Natural killer cell treated with Interleukin-12 subunit alpha and Interleukin-12 subunit beta and Interleukin-15 and Interleukin-18, amount 100 ng/mL, for 72 hours (primary cell): ENCODE results near the gene SNF8. TPM values are rescaled to one million over a fixed set of nuclear protein-coding genes. Genes with fewer than 3 reads are reported as not detected.

Experiments
- ATAC-seq, 2 donors: fragments of 150-1000 bp; cut with Tn5 transposase in 1 of 2; sonication (Bioruptor Pico), chemical (Tn5 transposase) in 1 of 2; 2 replicates each; pipeline ENCODE4 v1.10.0; 2021
- DNase-seq: peaks from one replicate; pipeline ENCODE4 v3.0.0; 2022; ENCODE audit warnings: low spot score
- H3K27ac Mint-ChIP-seq, 2 donors: 1 replicate in 1 of 2; 2 replicates in 1 of 2; pipeline ENCODE4 v1.8.0; 2022; ENCODE audit warnings: mixed read lengths in 2 of 2, mild to moderate bottlenecking in 1 of 2, moderate library complexity in 1 of 2
- H3K27me3 Mint-ChIP-seq, 2 donors: 1 replicate in 1 of 2; 2 replicates in 1 of 2; pipeline ENCODE4 v1.8.0; 2022; ENCODE audit warnings: mixed read lengths in 2 of 2
- H3K36me3 Mint-ChIP-seq: one replicate; pipeline ENCODE4 v1.8.0; 2022; ENCODE audit warnings: mixed read lengths
- H3K4me1 Mint-ChIP-seq, 2 donors: 1 replicate in 1 of 2; 2 replicates in 1 of 2; pipeline ENCODE4 v1.8.0; 2022; ENCODE audit warnings: low read depth in 2 of 2, mixed read lengths in 2 of 2, mild to moderate bottlenecking in 1 of 2
- H3K4me3 Mint-ChIP-seq: one replicate; pipeline ENCODE4 v1.8.0; 2022; ENCODE audit warnings: mixed read lengths
- H3K9me3 Mint-ChIP-seq: 2 replicates; pipeline ENCODE4 v1.8.0; 2022; ENCODE audit warnings: mixed read lengths
- total RNA-seq, 2 donors: library from RNA; stranded (reverse); gene quantifications; one replicate each; pipeline ENCODE4 v1.2.3, GENCODE V29; 2022

Gene SNF8, protein sequence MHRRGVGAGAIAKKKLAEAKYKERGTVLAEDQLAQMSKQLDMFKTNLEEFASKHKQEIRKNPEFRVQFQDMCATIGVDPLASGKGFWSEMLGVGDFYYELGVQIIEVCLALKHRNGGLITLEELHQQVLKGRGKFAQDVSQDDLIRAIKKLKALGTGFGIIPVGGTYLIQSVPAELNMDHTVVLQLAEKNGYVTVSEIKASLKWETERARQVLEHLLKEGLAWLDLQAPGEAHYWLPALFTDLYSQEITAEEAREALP
- 100 to 1,000 TPM; 116 to 148 TPM for total RNA-seq

- no peaks in the 10 kb centered on the region for H3K9me3 Mint-ChIP-seq
- H3K4me3 Mint-ChIP-seq, result peak within 1 kb of the TSS; percentile 98
- H3K27ac Mint-ChIP-seq, result peak within 1 kb of the TSS; percentile 95 to 96
- ATAC-seq (peak; percentile 96 to 98), DNase-seq (peak; percentile 94)
- peaks cover 10% of the 10 kb centered on the region for H3K36me3 Mint-ChIP-seq
- H3K27me3 Mint-ChIP-seq, result peaks cover 0 to 2% of the 10 kb centered on the region in 2 donors
- peaks cover 3 to 17% of the 10 kb centered on the region in 2 donors for H3K4me1 Mint-ChIP-seq
Observed at GRCh38 chr17:48944515-48945260, at the start of gene SNF8. Gene SNF8, minus strand, starts transcription at chr17:48944842. Its CDS starts 108 bp downstream, at chr17:48944734.

DNA sequence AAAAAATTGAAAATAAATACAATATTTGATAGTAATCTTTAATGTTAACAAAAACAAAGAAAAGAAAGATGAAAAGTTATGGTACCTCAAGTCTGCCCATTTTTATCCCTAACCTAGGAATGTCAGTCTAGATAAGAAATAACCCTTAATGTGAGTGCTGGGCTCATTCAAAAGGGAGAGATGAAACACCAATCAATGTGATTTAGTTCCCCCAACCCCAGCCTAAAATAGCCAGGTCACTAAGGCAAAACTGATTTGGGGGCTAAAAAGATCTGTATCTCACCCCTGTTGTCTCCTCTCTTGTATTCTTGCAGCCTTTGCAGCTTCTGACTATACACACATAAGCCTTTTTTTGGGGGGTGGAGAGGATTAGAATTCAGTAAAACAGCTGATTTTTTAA, 49.3 kb upstream of the SNF8 start:
- Mint-ChIP-seq H3K36me3 (no peaks in the 10 kb centered on the region), H3K4me3 (no peak overlapping the region), H3K27ac (no peak overlapping the region), H3K9me3 (no peaks in the 10 kb centered on the region), H3K4me1 (peaks cover 13 to 19% of the 10 kb centered on the region in 2 donors), H3K27me3 (peaks cover 41 to 78% of the 10 kb centered on the region in 2 donors)
- DNase-seq, result no peak
- no peak for ATAC-seq

GRCh38 chr17:48993305-48993704, 48.7 kb upstream of the SNF8 start:
- ATAC-seq (no peak), DNase-seq (no peak)
- Mint-ChIP-seq H3K27ac (no peak overlapping the region), H3K4me1 (peaks cover 13 to 15% of the 10 kb centered on the region in 2 donors), H3K4me3 (no peak overlapping the region), H3K36me3 (no peaks in the 10 kb centered on the region), H3K9me3 (no peaks in the 10 kb centered on the region), H3K27me3 (peaks cover 37 to 72% of the 10 kb centered on the region in 2 donors)

GRCh38 chr17:48992444-48992843, 47.8 kb upstream of the SNF8 start:
- H3K27me3 Mint-ChIP-seq, result peaks cover 38 to 75% of the 10 kb centered on the region in 2 donors
- H3K36me3 Mint-ChIP-seq, result no peaks in the 10 kb centered on the region
- DNase-seq, result no peak
- no peaks in the 10 kb centered on the region for H3K9me3 Mint-ChIP-seq
- peaks cover 12 to 13% of the 10 kb centered on the region in 2 donors for H3K4me1 Mint-ChIP-seq
- no peak overlapping the region for H3K27ac Mint-ChIP-seq
- H3K4me3 Mint-ChIP-seq, result no peak overlapping the region
- no peak for ATAC-seq

- Mint-ChIP-seq H3K27me3 (peaks cover 30 to 67% of the 10 kb centered on the region in 2 donors), H3K4me3 (no peak overlapping the region), H3K9me3 (no peaks in the 10 kb centered on the region), H3K36me3 (no peaks in the 10 kb centered on the region), H3K27ac (no peak overlapping the region), H3K4me1 (peaks cover 0 to 5% of the 10 kb centered on the region in 2 donors)
- ATAC-seq, result no peak
- no peak for DNase-seq
Observed at GRCh38 chr17:48990882-48991357, 46.3 kb upstream of the SNF8 start.

GRCh38 chr17:48989100-48989499, 44.5 kb upstream of the SNF8 start:
- ATAC-seq (no peak), DNase-seq (no peak)
- Mint-ChIP-seq H3K36me3 (no peaks in the 10 kb centered on the region), H3K4me3 (no peak overlapping the region), H3K27me3 (peaks cover 25 to 61% of the 10 kb centered on the region in 2 donors), H3K9me3 (no peaks in the 10 kb centered on the region), H3K4me1 (no peaks in the 10 kb centered on the region), H3K27ac (no peak overlapping the region)

GRCh38 chr17:48985436-48986245, 41.0 kb upstream of the SNF8 start:
- no peak for ATAC-seq

DNA sequence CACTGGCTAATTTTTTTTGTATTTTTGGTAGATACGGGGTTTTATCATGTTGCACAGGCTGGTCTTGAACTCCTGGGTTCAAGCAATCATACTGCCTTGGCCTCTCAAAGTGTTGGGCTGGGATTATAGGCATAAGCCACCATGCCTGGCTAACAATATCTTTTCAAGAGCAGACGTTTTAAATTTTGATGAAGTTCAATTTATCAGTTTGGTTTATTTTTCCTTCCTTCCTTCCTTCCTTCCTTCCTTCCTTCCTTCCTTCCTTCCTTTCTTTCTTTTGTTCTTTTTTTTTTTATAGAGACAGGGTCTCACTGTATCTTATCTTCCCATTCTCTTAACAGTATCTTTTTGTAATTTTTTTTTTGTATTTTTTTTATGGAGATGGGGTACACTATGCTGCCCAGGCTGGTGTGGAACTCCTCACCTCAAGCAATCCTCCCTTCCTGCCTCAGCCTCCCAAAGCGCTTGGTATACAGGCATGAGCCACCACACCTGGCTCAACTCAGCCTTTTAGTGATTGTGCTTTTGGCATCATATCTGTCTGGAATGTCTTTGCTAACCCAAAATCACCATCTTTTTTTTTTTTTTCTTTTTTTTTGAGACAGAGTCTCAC, 37.4 kb upstream of the SNF8 start:
- no peaks in the 10 kb centered on the region for H3K9me3 Mint-ChIP-seq
- H3K27me3 Mint-ChIP-seq, result peaks cover 10 to 11% of the 10 kb centered on the region in 2 donors
- no peaks in the 10 kb centered on the region for H3K36me3 Mint-ChIP-seq
- DNase-seq (no peak), ATAC-seq (no peak)
- no peak overlapping the region for H3K27ac Mint-ChIP-seq
- no peak overlapping the region for H3K4me3 Mint-ChIP-seq
- H3K4me1 Mint-ChIP-seq, result no peaks in the 10 kb centered on the region

More at GRCh38 chr17:48985436-48986245, 41.0 kb upstream of the SNF8 start:
- Mint-ChIP-seq H3K36me3 (no peaks in the 10 kb centered on the region), H3K27me3 (peaks cover 14 to 31% of the 10 kb centered on the region in 2 donors), H3K4me3 (no peak overlapping the region), H3K27ac (no peak overlapping the region), H3K9me3 (no peaks in the 10 kb centered on the region), H3K4me1 (no peaks in the 10 kb centered on the region)
- no peak for DNase-seq

DNA sequence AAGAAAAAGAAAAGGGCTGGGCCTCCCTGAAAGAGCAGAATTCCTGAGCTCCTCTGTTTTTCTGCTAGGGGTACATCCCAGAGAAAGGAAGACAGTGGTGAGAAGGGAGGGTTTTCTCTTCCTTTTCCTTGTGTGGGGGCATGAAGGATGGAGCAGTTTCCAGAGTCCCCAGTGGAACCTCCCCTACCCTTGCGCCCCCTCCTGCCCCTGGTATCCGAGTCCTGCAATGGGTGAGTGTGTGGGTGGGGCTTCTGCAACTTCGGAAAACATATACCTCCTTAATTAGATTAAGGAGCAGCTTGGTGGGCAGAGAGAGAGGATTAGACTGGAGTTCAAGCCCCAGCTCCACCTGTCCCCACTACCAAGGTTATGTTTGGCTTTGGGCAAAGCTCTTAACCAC, 29.2 kb upstream of the SNF8 start:
- H3K27ac Mint-ChIP-seq, result no peak overlapping the region
- H3K9me3 Mint-ChIP-seq, result no peaks in the 10 kb centered on the region
- H3K4me3 Mint-ChIP-seq, result no peak overlapping the region
- peaks cover 7 to 24% of the 10 kb centered on the region in 2 donors for H3K27me3 Mint-ChIP-seq
- H3K4me1 Mint-ChIP-seq, result no peaks in the 10 kb centered on the region
- ATAC-seq, result no peak
- DNase-seq, result no peak
- H3K36me3 Mint-ChIP-seq, result no peaks in the 10 kb centered on the region

- Mint-ChIP-seq H3K36me3 (no peaks in the 10 kb centered on the region), H3K27me3 (peaks cover 15 to 25% of the 10 kb centered on the region in 2 donors), H3K9me3 (no peaks in the 10 kb centered on the region), H3K27ac (no peak overlapping the region), H3K4me1 (no peaks in the 10 kb centered on the region), H3K4me3 (no peak overlapping the region)
- DNase-seq, result no peak
- ATAC-seq, result no peak
Observed at GRCh38 chr17:48972749-48973097, 28.1 kb upstream of the SNF8 start.

- Mint-ChIP-seq H3K27me3 (peaks cover 15 to 30% of the 10 kb centered on the region in 2 donors), H3K4me1 (no peaks in the 10 kb centered on the region), H3K4me3 (no peak overlapping the region), H3K27ac (no peak overlapping the region), H3K36me3 (no peaks in the 10 kb centered on the region), H3K9me3 (no peaks in the 10 kb centered on the region)
- ATAC-seq (no peak), DNase-seq (no peak)
Observed at GRCh38 chr17:48970865-48971687, 26.4 kb upstream of the SNF8 start.

GRCh38 chr17:48970224-48970623, 25.6 kb upstream of the SNF8 start:
- no peak for DNase-seq
- Mint-ChIP-seq H3K36me3 (no peaks in the 10 kb centered on the region), H3K4me3 (no peak overlapping the region), H3K27me3 (peaks cover 15 to 33% of the 10 kb centered on the region in 2 donors), H3K4me1 (no peaks in the 10 kb centered on the region), H3K27ac (no peak overlapping the region), H3K9me3 (no peaks in the 10 kb centered on the region)
- no peak for ATAC-seq
